ENCODE data around the gene MMRN1.

GRCh38 chr4:89878611-89879010, 16.0 kb upstream of the MMRN1 start:
- TF ChIP-seq SUZ12 (IDR thresholded peaks at IDR 0.05; ENCODE audit: extremely low read depth, insufficient read depth, insufficient read length) (no peak), ZNF274 (IDR thresholded peaks at IDR 0.05; ENCODE audit: low read depth, low read length) (no peak), YY1 (IDR thresholded peaks at IDR 0.05; ENCODE audit: insufficient read depth, insufficient read length) (no peak)

All from NT2/D1 (cell line).